GM19397 (cell line): ENCODE measurements around the gene POU2F1.
A peak's percentile ranks its signal among the peaks of the same experiment; 100 is the strongest.
"Not testable (repeated sequence)": the region's sequence is repeated elsewhere in the genome, so short reads cannot be mapped to it uniquely, and the experiment has no call there.

Source experiments
- ATAC-seq: cut with Tn5 transposase; IDR thresholded peaks from one replicate; pipeline ENCODE4 v1.9.1; 2021; ENCODE audit warnings: mild to moderate bottlenecking, moderate library complexity; ENCODE audit not compliant: unreplicated experiment

The POU2F1 gene

DNA sequence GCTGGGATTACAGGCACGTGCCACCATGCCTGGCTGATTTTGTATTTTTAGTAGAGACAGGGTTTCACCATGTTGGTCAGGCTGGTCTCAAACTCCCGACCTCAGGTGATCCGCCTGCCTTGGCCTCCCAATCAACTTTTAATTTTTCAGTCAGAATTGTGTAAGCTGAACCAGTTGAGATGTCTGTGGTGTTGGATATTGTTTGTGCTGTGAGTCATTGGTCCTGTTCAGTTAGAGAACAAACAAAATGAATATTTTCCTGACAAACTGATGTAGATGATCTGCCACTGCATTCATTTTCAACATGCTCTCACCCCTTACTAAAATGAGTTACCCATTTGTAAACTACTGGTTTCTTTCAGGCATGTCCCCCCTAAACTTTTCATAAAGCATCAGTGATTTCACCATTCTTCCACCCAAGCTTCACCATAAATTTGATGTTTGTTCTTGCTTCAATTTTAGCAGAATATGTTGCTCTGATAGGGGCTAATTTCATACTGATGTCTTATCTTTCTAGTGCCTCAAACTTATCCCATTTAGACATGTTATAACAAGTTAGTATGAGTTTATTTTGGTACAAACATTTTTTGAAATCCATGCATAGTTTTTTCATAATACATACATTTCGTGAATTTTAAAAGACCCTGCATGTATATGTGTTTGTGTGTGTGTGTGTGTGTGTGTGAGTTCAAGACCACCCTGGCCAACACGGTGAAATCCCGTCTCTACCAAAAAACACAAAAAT lies 15.2 kb upstream of the POU2F1 start:
- ATAC-seq = not testable (repeated sequence)

DNA sequence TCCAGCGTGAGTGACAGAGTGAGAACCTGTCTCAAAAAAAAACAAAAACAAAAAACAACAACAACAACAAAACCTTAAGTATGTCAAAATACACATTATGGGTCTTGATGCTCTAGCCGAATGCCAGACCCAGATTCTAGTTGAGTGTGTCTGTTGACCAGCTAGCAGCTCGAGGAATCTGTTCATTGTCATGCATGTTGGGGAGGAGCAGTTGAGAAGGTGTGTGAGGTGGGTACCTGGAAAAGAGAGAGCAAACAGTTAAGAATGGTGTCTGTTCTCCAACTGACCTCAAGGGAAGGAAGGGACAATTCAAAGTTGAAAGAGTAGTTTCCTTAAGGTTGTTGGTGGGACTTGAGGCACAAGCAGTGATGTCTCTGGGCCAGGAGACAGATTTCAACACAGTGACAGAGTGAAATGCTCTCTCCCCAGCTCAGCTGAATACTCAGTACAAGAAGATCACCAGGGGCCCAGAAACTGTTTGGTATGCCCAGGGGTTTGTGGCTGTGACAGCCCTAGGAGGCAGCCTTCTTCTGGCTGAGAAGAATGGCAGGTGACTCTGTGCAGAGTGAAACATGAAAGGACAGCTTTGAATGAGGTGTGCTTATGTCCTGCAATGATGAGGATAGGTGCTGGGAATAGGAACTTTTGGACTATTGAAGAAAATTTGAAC lies 14.4 kb upstream of the POU2F1 start:
- ATAC-seq = no peak

- no peak for ATAC-seq
Measured at GRCh38 chr1:167207940-167208623, 12.6 kb upstream of the POU2F1 start.

GRCh38 chr1:167208624-167208976 lies 12.1 kb upstream of the POU2F1 start:
- ATAC-seq = no peak

GRCh38 chr1:167209044-167209443 lies 11.6 kb upstream of the POU2F1 start:
- ATAC-seq = no peak

DNA sequence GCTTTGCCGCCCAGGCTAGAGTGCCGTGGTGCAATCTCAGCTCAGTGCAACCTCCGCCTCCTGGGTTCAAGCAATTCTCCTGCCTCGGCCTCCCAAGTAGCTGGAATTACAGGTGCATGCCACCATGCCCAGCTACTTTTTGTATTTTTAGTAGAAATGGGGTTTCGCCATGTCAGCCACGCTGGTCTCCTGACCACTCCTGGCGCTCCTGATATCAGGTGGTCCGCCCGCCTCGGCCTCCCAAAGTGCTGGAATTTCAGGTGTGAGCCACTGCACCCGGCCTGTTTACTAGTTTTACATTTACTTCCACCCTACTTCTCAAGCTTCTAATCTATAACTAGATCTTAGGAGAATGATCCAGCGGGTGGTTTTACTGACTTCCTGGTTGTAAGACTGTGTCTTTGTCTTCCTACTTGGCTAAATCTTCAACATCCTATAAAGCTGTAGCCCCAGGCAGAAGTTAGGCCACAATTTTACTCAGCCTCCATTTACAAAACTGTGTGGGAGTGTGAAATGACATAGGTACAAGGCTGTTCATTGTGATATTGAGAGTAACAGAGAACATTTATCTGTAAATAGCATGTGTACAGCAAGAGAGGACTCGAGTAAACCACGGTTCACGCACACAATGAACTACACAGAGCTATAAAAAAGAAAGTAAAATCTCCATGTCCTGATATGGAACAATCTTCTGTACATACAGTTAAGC lies 9.6 kb upstream of the POU2F1 start:
- ATAC-seq = no peak

DNA sequence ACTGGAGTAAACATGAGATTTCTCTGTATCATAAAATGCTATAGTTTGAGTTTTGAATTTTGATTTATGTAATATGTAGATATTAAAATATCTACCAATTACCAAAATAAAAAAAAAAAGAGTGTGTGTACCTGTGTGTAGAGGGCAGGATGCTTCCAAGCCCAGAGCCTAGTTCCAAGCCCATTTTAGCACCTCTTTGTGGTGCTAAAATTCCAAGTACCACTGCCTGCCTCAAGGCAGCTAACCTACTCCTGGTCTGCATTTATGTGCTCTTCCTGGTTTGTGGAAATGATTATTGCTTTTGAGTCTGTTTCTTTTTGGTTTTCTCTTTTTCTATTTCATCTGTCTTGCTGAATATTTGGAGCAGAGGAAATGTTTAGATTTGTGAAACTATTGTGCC lies 8.7 kb upstream of the POU2F1 start:
- no peak for ATAC-seq

GRCh38 chr1:167216809-167217208 lies 3.9 kb upstream of the POU2F1 start:
- no peak for ATAC-seq

- no peak for ATAC-seq
Measured at GRCh38 chr1:167219194-167219593, 1.5 kb upstream of the POU2F1 start.

DNA sequence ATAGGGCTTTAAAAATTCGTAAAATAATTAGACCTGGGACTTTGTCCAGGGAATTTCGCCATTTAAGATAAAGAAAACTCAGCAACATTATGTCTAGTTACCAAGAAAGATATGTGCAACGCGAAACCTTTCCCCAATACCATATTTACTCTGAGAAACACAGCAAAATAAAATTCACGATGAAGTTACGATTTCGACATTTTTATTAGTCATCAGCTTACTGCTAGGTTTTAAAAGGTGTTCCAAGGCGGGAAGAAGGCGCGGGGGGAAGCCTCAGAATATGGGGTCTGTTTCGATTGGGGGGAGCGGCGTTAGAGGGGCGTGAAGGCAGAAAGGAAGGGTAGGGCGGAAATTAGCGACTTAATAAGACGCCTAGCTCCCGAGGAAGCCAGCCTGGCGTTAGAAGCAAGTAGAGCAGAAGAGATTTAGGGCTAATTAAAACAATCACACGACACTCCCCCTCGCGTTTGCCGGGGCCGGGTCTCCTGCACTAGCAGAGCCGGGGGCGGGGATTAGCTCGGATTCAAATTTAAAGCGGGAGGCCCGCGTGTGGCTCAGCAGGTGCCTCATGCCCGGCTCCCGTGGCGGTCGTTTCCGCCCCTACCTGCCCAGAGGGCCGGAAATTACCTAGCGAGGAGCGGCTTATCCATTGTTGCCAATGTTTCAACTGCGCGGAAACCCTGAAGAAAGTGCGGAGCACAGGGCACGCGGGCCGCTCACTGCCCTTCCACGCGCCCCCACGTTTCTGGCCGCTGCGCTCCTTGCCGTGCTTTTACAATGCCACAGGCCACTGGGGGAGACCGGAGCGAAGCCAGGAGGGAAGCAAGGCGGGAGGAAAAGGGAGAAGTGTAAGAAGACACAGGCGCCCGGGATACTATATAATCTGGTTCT lies 795 bp upstream of the POU2F1 start:
- peak; percentile 35 for ATAC-seq

DNA sequence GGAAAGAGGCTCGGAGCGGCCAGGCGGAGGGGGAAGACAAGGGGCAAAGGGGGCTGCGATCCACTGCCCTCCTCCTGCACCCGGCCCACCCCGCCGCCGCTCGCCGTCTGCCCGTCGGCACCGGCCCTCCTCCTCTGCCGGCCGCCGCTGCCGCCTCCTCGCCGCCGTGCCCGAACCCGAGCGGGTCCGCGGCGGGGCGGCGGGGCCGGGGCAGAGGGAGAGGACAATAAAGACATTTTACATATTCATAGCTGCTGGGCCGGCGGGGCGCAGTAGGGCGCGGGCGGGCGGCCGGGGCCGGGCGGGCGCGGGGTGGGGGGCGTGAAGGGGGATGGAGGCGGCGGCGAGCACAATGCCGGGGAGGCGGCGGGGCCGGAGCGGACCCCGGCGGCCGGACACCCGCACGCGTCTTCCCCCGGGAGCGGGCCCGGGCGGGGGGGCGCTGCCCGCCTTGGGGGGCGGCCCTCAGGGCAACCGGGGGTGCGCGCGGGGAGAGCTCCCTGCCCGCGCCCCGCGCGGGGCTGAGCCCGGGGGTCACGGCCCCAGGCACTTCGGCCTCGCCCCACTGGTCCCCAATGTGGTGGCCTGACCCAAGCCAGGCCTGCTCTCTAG lies 546 bp downstream of the POU2F1 start:
- ATAC-seq = peak; percentile 13

DNA sequence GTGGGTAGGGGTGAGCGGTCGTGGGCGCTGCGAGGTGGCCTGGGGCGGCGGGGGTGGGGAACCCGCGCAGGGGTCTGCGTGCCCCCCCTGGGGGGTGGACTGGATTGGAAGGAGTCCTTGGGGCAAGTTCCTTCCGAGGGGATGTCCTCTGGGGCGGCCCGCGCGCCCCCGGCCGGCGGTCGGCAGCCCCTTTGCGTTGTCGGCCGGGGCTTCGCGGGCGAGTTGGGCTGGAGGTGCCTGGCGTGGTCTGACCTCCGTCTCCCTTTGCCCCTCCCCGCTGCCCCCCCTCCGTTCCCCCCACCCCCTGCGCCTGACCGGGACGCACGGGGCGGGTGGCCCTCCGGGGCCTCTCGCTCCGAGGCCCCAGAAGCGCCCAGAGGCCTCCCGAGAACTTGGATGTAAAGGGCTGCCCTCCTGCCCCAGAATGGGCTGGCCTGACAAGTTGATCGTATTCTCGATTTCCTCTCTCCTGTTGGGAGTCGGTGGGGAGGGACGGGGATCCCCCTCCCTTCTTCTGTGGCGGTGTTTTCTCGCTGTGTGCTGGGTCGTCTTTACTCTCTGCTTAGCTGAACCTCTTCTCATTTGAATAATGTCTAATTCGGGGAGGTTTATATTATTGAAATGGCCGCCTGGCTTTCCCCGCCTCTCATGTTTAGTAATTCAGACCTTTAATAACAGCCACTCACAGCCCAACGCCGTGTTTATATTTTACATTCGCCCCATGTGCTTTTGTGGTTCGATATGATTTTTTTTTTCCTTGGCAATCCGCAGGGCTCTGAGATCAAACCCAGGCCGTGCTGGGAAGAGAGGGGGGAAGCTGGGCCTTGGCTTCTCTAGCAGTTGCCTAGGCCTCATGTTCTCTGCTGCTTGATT lies 1.3 kb downstream of the POU2F1 start:
- peak; percentile 42 for ATAC-seq

GRCh38 chr1:167223144-167224103 lies 2.7 kb downstream of the POU2F1 start:
- ATAC-seq = no peak

DNA sequence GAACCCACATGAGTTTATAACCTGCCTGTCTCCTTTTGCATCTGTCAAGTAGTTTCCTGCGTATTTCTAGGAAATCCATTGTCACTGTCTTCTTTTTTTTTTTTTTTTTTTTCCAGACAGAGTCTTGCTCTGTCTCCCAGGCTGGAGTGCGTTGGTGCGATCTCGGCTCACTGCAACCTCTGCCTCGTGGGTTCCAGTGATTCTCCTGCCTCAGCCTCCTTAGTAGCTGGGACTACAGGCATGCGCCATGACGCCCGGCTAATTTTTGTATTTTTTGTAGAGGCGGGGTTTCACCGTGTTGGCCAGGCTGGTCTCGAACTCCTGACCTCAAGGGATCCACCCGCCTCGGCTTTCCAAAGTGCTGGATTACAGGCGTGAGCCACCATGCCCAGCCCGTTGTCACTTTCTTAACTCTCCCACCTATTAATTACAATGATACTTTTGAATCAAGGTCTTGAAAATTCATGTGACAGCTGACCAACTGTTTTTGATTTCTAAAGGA lies 4.1 kb downstream of the POU2F1 start:
- ATAC-seq = not testable (repeated sequence)

GRCh38 chr1:167225920-167226319 lies 5.2 kb downstream of the POU2F1 start:
- no peak for ATAC-seq

DNA sequence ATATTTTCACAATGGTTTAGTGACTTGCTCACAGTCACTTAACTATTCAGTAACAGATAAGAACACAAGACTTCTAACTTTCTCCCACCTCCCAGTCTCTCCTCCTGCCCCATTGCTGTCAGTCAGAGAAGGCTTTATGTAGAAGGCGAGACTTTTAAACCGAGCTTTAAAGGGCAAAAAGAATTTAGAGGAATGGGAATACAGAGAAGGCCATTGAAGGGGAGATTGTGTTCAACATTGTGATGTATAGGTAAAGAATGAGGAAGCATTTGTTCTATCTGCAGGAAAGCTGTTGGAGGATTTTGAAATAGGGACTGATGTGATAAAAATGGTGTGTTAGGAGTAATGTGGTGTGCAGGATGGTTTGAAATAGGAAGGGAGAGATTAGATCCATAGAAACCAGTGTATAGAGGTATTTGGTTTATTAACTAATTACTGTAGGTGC lies 7.3 kb downstream of the POU2F1 start:
- ATAC-seq = no peak

GRCh38 chr1:167229719-167230385 lies 9.2 kb downstream of the POU2F1 start:
- no peak for ATAC-seq
